HepG2 (cell line): Measurements from ENCODE around the gene PACSIN1. TPM values are rescaled to one million over a fixed set of nuclear protein-coding genes. Genes with fewer than 3 reads are reported as not detected.
A peak's percentile ranks its signal among the peaks of the same experiment; 100 is the strongest.

Experiments
- CBX2 ChIP-seq, 2 experiments: fragments of 200-600 bp in 1 of 2; sonication (generic); formaldehyde crosslinking in 1 of 2; IDR thresholded peaks; 2 replicates each; pipeline versions ENCODE4 v1.7.0 to v1.8.1; 2018 to 2022; ENCODE audit warnings: low read depth in 2 of 2, low read length in 1 of 2, mild to moderate bottlenecking in 1 of 2, missing genetic modification reagents in 1 of 2
- CERS6 ChIP-seq: sonication (generic); formaldehyde crosslinking; IDR thresholded peaks from 2 replicates; pipeline ENCODE4 v1.5.0; 2020; ENCODE audit warnings: missing genetic modification reagents
- ETV5 ChIP-seq: IDR thresholded peaks from 2 replicates; pipeline ENCODE4 v1.6.1; 2018; ENCODE audit warnings: missing biosample characterization, missing genetic modification reagents, inconsistent platforms, borderline replicate concordance
- MED8 ChIP-seq: sonication (generic); formaldehyde crosslinking; IDR thresholded peaks from 2 replicates; pipeline ENCODE4 v1.8.1; 2023; ENCODE audit warnings: mild to moderate bottlenecking, missing genetic modification reagents; ENCODE audit not compliant: insufficient replicate concordance
- NFE2L1 ChIP-seq: sonication (generic); formaldehyde crosslinking; IDR thresholded peaks from 2 replicates; pipeline ENCODE4 v1.4.0; 2020; ENCODE audit warnings: missing genetic modification reagents, mild to moderate bottlenecking, borderline replicate concordance
- PAF1 ChIP-seq: IDR thresholded peaks from 2 replicates; pipeline ENCODE4 v1.6.1; 2016; ENCODE audit warnings: missing genetic modification reagents, missing compliant biosample characterization
- SETDB1 ChIP-seq: sonication (generic); formaldehyde crosslinking; IDR thresholded peaks from 2 replicates; pipeline ENCODE4 v1.5.1; 2020; ENCODE audit warnings: missing genetic modification reagents, mild to moderate bottlenecking, borderline replicate concordance
- SKI ChIP-seq: fragments of 450-650 bp; IDR thresholded peaks from one replicate; pipeline ENCODE4 v1.6.1; 2018; ENCODE audit warnings: mild to moderate bottlenecking; ENCODE audit not compliant: partially characterized antibody
- SP2 ChIP-seq: sonication (generic); formaldehyde crosslinking; IDR thresholded peaks from 2 replicates; pipeline ENCODE4 v1.5.1; 2020; ENCODE audit warnings: mild to moderate bottlenecking, missing genetic modification reagents
- SRSF9 ChIP-seq: fragments of 200-400 bp; formaldehyde crosslinking; IDR thresholded peaks from 2 replicates; pipeline ENCODE4 v1.6.1; 2018; ENCODE audit warnings: borderline replicate concordance, mild to moderate bottlenecking, low read depth, low read length; ENCODE audit not compliant: insufficient read depth, poor library complexity, severe bottlenecking
- TAF15 ChIP-seq: fragments of 200-400 bp; formaldehyde crosslinking; IDR thresholded peaks from one replicate; pipeline ENCODE4 v1.6.1; 2018; ENCODE audit warnings: mild to moderate bottlenecking, low read depth, low read length; ENCODE audit not compliant: poor library complexity, severe bottlenecking
- TEAD2 ChIP-seq: sonication (generic); formaldehyde crosslinking; IDR thresholded peaks from 2 replicates; pipeline ENCODE4 v1.9.0; 2021; ENCODE audit warnings: missing genetic modification reagents
- ZBTB34 ChIP-seq: sonication (generic); formaldehyde crosslinking; IDR thresholded peaks from 2 replicates; pipeline ENCODE4 v1.8.0; 2022; ENCODE audit warnings: mild to moderate bottlenecking, missing genetic modification reagents
- ZBTB7A ChIP-seq: sonication (generic); formaldehyde crosslinking; IDR thresholded peaks from 2 replicates; pipeline ENCODE4 v1.8.0; 2022; ENCODE audit warnings: mild to moderate bottlenecking, missing genetic modification reagents
- ZNF224 ChIP-seq: sonication (generic); formaldehyde crosslinking; IDR thresholded peaks from 2 replicates; pipeline ENCODE4 v1.5.0; 2020; ENCODE audit warnings: mild to moderate bottlenecking, missing genetic modification reagents
- ZNF75D ChIP-seq: sonication (generic); formaldehyde crosslinking; IDR thresholded peaks from 2 replicates; pipeline ENCODE4 v1.8.1; 2023; ENCODE audit warnings: missing genetic modification reagents, mild to moderate bottlenecking, borderline replicate concordance
- ZSCAN21 ChIP-seq: sonication (generic); formaldehyde crosslinking; IDR thresholded peaks from 2 replicates; pipeline ENCODE4 v1.8.0; 2022; ENCODE audit warnings: mild to moderate bottlenecking, missing genetic modification reagents, moderate library complexity, borderline replicate concordance
- polyA plus RNA-seq, 8 experiments: library from polyadenylated mRNA; depleted of rRNA in 3 of 8; stranded (reverse) in 7 of 8; unstranded in 1 of 8; fragments of >200 nt; fragmentation: Illumina TruSeq in 4 of 8; extraction: Trizol in 4 of 8; gene quantifications; 2 replicates each; pipeline versions ENCODE4 v1.2.1 to v1.2.3, GENCODE V29; 2011 to 2016; ENCODE audit warnings: low read depth in 4 of 8, missing spikeins in 1 of 8, mixed read lengths in 1 of 8; ENCODE audit not compliant: insufficient read depth in 1 of 8
- total RNA-seq, 5 experiments: library from RNA; depleted of rRNA; stranded (reverse); fragments of >200 nt; fragmentation: Illumina TruSeq; extraction: Trizol; gene quantifications; 2 replicates each; pipeline ENCODE4 v1.2.3, GENCODE V29; 2016; ENCODE audit warnings: low read depth in 1 of 5
- TF ChIP-seq, protein P1 (sequence below), 2 experiments: sonication (generic) in 1 of 2; formaldehyde crosslinking in 1 of 2; IDR thresholded peaks; 2 replicates each; pipeline versions ENCODE4 v1.5.1 to v1.6.1; 2011 to 2020; ENCODE audit warnings: borderline replicate concordance in 1 of 2, low read depth in 1 of 2, low read length in 1 of 2, mild to moderate bottlenecking in 1 of 2, missing genetic modification reagents in 1 of 2, moderate library complexity in 1 of 2
- TF ChIP-seq, protein P2 (sequence below): sonication (generic); formaldehyde crosslinking; IDR thresholded peaks from 2 replicates; pipeline ENCODE4 v1.4.0; 2020; ENCODE audit warnings: missing genetic modification reagents
- TF ChIP-seq, protein P3 (sequence below): sonication (generic); formaldehyde crosslinking; IDR thresholded peaks from 2 replicates; pipeline ENCODE4 v1.4.0; 2020; ENCODE audit warnings: missing genetic modification reagents

The PACSIN1 gene
- total and polyA plus RNA-seq, 2 of the 13 experiments (the other 11 are each of a cell fraction or from before 2014, with no cell fraction given) = not detected

DNA sequence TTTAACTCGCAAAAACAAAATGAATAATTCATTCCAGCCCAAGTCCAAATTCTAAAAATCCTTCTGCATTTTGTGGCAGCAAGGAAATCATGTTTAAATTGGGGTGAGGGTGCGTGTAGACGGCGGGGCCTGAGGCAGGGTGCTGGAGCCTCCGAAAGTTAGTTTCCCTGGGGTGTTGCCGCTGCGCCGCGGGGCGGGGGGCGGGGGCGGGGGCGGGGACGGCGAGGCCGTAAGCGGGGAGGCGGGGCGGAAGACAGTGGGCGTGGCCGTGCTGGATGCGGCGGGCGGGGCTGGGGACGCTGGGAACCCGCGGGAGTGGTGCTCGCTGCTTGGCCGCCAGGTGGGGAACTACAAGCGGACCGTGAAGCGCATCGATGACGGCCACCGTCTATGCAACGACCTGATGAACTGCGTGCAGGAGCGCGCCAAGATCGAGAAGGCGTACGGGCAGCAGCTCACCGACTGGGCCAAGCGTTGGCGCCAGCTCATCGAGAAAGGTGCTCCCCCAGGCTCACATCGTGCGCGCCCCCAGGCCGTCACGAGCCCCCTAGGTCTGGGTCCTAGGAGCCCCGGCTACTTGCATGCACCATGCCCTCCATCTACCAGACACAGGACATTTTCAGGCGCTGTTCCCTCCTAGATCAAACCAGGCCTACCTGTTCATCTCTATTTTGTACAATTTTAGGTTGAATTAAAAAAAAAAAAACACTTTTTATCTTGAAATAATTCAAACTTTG is 61.3 kb downstream of the PACSIN1 start (continued):
- TF ChIP-seq PAF1 (no peak), SKI (no peak), TAF15 (no peak), ETV5 (CRISPR knock-in tag) (no peak; the same call in 1 of the 2 replicates), ZBTB7A (CRISPR knock-in tag) (no peak), ZNF75D (no peak), MED8 (no peak), SETDB1 (CRISPR knock-in tag) (0 out of 2 replicates have a peak, but pooled peaks have one; percentile 34), CBX2 (IDR thresholded peaks at IDR 0.05; ENCODE audit: low read depth, low read length) (no peak), CBX2 (CRISPR knock-in tag; IDR thresholded peaks at IDR 0.05; ENCODE audit: low read depth) (no peak), ZSCAN21 (CRISPR knock-in tag) (peak; percentile 72; the same call in 1 of the 2 replicates), ZBTB34 (no peak), SRSF9 (no peak), ZNF224 (no peak), NFE2L1 (CRISPR knock-in tag) (no peak), CERS6 (CRISPR knock-in tag) (no peak), SP2 (CRISPR knock-in tag) (peak; percentile 52), TEAD2 (CRISPR knock-in tag) (no peak)
- TF ChIP-seq, protein P1, sequence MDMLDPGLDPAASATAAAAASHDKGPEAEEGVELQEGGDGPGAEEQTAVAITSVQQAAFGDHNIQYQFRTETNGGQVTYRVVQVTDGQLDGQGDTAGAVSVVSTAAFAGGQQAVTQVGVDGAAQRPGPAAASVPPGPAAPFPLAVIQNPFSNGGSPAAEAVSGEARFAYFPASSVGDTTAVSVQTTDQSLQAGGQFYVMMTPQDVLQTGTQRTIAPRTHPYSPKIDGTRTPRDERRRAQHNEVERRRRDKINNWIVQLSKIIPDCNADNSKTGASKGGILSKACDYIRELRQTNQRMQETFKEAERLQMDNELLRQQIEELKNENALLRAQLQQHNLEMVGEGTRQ (IDR thresholded peaks at IDR 0.05; ENCODE audit: low read depth, low read length) = no peak
- TF ChIP-seq, protein P1 (CRISPR knock-in tag; IDR thresholded peaks at IDR 0.05; ENCODE audit: borderline replicate concordance) = no peak
- TF ChIP-seq, protein P2, sequence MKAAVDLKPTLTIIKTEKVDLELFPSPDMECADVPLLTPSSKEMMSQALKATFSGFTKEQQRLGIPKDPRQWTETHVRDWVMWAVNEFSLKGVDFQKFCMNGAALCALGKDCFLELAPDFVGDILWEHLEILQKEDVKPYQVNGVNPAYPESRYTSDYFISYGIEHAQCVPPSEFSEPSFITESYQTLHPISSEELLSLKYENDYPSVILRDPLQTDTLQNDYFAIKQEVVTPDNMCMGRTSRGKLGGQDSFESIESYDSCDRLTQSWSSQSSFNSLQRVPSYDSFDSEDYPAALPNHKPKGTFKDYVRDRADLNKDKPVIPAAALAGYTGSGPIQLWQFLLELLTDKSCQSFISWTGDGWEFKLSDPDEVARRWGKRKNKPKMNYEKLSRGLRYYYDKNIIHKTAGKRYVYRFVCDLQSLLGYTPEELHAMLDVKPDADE = no peak
- TF ChIP-seq, protein P3, sequence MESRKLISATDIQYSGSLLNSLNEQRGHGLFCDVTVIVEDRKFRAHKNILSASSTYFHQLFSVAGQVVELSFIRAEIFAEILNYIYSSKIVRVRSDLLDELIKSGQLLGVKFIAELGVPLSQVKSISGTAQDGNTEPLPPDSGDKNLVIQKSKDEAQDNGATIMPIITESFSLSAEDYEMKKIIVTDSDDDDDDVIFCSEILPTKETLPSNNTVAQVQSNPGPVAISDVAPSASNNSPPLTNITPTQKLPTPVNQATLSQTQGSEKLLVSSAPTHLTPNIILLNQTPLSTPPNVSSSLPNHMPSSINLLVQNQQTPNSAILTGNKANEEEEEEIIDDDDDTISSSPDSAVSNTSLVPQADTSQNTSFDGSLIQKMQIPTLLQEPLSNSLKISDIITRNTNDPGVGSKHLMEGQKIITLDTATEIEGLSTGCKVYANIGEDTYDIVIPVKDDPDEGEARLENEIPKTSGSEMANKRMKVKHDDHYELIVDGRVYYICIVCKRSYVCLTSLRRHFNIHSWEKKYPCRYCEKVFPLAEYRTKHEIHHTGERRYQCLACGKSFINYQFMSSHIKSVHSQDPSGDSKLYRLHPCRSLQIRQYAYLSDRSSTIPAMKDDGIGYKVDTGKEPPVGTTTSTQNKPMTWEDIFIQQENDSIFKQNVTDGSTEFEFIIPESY = no peak
